Common myeloid progenitor, CD34-positive (primary cell): ENCODE results near the gene TICRR.

Experiments used
- CTCF ChIA-PET: fragments of 350-600 bp; sonication (Branson Sonifier 250); formaldehyde crosslinking; loops from one replicate; lab custom pipeline; 2021; ENCODE audit warnings: antibody characterized with exemption; lab: Charles Lee
- POLR2A ChIA-PET: fragments of 350-600 bp; sonication (Branson Sonifier 250); formaldehyde crosslinking; loops from one replicate; lab custom pipeline; 2021; ENCODE audit warnings: antibody characterized with exemption; lab: Charles Lee
- DNase-seq, 3 donors: peaks; one replicate each; pipeline versions ENCODE4 v3.0.0 to v3.0.0-alpha.2; 2013
- H3K27ac ChIP-seq, 2 experiments: 1 replicate in 1 of 2; 2 replicates in 1 of 2; pipeline ENCODE4 v1.7.0; 2013; ENCODE audit warnings: inconsistent platforms in 2 of 2, low read length in 2 of 2, mild to moderate bottlenecking in 2 of 2, low read depth in 1 of 2, moderate library complexity in 1 of 2; ENCODE audit not compliant: severe bottlenecking in 2 of 2, insufficient read depth in 1 of 2, poor library complexity in 1 of 2
- H3K27me3 ChIP-seq, 5 experiments: replicated peaks in 2 of 5; 1 replicate in 3 of 5; 2 replicates in 2 of 5; pipeline versions ENCODE4 v1.6.1 to v1.7.0; 2013; ENCODE audit warnings: low read length in 4 of 5, mild to moderate bottlenecking in 2 of 5, moderate library complexity in 2 of 5, inconsistent platforms in 1 of 5; ENCODE audit not compliant: insufficient read depth in 5 of 5, control insufficient read depth in 4 of 5
- H3K36me3 ChIP-seq, 4 experiments: 1 replicate in 2 of 4; 2 replicates in 2 of 4; pipeline versions ENCODE4 v1.6.1 to v1.7.0; 2013; ENCODE audit warnings: low read length in 3 of 4, control low read depth in 1 of 4, mild to moderate bottlenecking in 1 of 4; ENCODE audit not compliant: control insufficient read depth in 4 of 4, insufficient read depth in 4 of 4
- H3K4me1 ChIP-seq, 4 experiments: 1 replicate in 3 of 4; 2 replicates in 1 of 4; pipeline versions ENCODE4 v1.6.1 to v1.7.1; 2013; ENCODE audit warnings: low read length in 3 of 4, mild to moderate bottlenecking in 3 of 4, control low read depth in 1 of 4, inconsistent platforms in 1 of 4, moderate library complexity in 1 of 4; ENCODE audit not compliant: control insufficient read depth in 4 of 4, insufficient read depth in 4 of 4; ENCODE audit errors: control extremely low read depth in 1 of 4
- H3K4me3 ChIP-seq, 7 experiments: 1 replicate in 4 of 7; 2 replicates in 3 of 7; pipeline versions ENCODE4 v1.5.1 to v1.7.0; 2013; ENCODE audit warnings: mild to moderate bottlenecking in 7 of 7, low read length in 6 of 7, moderate library complexity in 6 of 7, inconsistent platforms in 2 of 7, low read depth in 2 of 7, control low read depth in 1 of 7; ENCODE audit not compliant: insufficient read depth in 4 of 7, control insufficient read depth in 1 of 7; ENCODE audit errors: extremely low read depth in 1 of 7
- H3K9me3 ChIP-seq, 5 experiments: 1 replicate in 4 of 5; 2 replicates in 1 of 5; pipeline versions ENCODE4 v1.6.1 to v1.7.1; 2013; ENCODE audit warnings: low read length in 4 of 5, mild to moderate bottlenecking in 2 of 5, inconsistent platforms in 1 of 5, low read depth in 1 of 5, moderate library complexity in 1 of 5; ENCODE audit not compliant: control insufficient read depth in 4 of 5, insufficient read depth in 2 of 5; ENCODE audit errors: control extremely low read depth in 1 of 5
- WGBS: methylation state at CpG from one replicate; pipeline ENCODE4 v1.1.5; 2013; ENCODE audit not compliant: insufficient coverage; 5-methylcytosine and 5-hydroxymethylcytosine counted together

TICRR gene

DNA sequence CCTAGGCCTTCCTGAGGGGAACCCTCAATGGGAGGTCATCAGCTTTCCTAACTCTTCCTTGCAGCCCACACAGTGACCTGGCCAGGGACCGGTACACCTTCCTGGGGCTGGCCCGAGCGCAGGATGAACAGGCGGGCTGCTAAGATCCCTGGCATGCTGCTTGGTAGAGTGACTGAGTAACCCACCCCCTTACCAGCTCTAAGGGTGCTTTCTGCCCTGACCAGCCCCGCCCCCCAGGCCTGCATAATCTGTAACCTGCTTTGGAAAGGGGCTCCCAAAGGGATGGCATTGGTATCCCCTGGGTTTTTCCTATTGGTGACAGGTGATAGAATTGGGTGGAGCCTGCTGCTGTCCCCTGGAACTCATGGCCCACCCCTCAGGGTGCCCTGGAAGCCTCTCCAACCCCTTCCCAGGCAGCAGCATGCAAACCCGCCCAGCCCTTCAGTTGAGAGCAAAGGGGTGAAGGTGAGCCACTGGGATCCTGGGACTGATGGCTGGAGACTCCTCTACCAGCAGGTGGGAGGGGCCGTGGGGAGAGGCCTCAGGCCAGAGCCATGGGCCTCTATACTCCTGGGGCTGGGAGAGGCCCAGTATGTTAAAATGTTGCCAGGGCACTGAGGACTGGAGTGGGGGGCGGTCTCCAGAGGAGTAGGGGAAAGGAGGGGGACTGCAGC is 91.1 kb downstream of the TICRR start:
- ChIA-PET POLR2A (interaction anchor here (1.2 kb wide), 1 partner anchor 12 kb away, joined by 3 read pairs; no protein-coding TSS in a partner anchor), CTCF (interaction anchor here (0.6 to 1.5 kb wide), 2 partner anchors 20 to 521 kb away, joined by 3 read pairs; no protein-coding TSS in a partner anchor)
- Histone ChIP-seq H3K4me1 (peaks cover 0 to 23% (median 20%) of the 10 kb centered on the region in 4 experiments), H3K4me3 (peak overlapping the region in 5 of 7 experiments; percentile 42 to 74 (median 67)), H3K9me3 (no peaks in the 10 kb centered on the region), H3K27ac (no peak overlapping the region), H3K27me3 (peaks cover 0 to 7% (median 0%) of the 10 kb centered on the region in 5 experiments), H3K36me3 (no peaks in the 10 kb centered on the region)
- DNase-seq = no peak
- WGBS = 90% methylated on average over 6 of the region's 8 CpGs

GRCh38 chr15:89666858-89667705 is 91.8 kb downstream of the TICRR start:
- no peak for DNase-seq
- Histone ChIP-seq H3K4me1 (peaks cover 0 to 23% (median 20%) of the 10 kb centered on the region in 4 experiments), H3K4me3 (no peak overlapping the region)

DNA sequence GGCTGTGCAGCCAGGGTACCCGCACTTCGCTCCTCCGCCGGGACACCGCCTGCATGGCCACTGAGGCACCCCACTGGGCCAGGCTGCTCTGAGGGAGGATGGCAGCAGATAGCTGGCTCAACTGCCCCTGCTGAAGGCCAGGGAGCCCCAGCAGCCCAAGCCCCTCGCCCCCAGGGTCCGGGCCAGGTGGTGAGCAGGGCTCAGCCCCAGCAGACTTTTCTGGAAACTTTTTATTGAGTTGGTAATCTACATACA is 92.4 kb downstream of the TICRR start:
- no peaks in the 10 kb centered on the region for H3K36me3 ChIP-seq
- H3K4me1 ChIP-seq = peaks cover 0 to 19% (median 17%) of the 10 kb centered on the region in 4 experiments
- CTCF ChIA-PET = interaction anchor here (1.6 kb wide), 1 partner anchor 22 kb away, joined by 3 read pairs; no protein-coding TSS in a partner anchor
- no peaks in the 10 kb centered on the region for H3K9me3 ChIP-seq
- no peak for DNase-seq
- WGBS = no CpG with 5 or more reads among the region's 7 CpGs
- POLR2A ChIA-PET = no interaction called here
- no peak overlapping the region for H3K27ac ChIP-seq
- H3K27me3 ChIP-seq = peaks cover 0 to 7% (median 0%) of the 10 kb centered on the region in 5 experiments
- H3K4me3 ChIP-seq = no peak overlapping the region

More at GRCh38 chr15:89666858-89667705, 91.8 kb downstream of the TICRR start:
- Histone ChIP-seq H3K27me3 (peaks cover 0 to 7% (median 0%) of the 10 kb centered on the region in 5 experiments), H3K9me3 (no peaks in the 10 kb centered on the region), H3K27ac (no peak overlapping the region), H3K36me3 (no peaks in the 10 kb centered on the region)
- 97% methylated on average over 10 of the region's 13 CpGs for WGBS
- ChIA-PET CTCF (interaction anchor here (1.6 kb wide), 1 partner anchor 21 kb away, joined by 3 read pairs; no protein-coding TSS in a partner anchor), POLR2A (no interaction called here)

DNA sequence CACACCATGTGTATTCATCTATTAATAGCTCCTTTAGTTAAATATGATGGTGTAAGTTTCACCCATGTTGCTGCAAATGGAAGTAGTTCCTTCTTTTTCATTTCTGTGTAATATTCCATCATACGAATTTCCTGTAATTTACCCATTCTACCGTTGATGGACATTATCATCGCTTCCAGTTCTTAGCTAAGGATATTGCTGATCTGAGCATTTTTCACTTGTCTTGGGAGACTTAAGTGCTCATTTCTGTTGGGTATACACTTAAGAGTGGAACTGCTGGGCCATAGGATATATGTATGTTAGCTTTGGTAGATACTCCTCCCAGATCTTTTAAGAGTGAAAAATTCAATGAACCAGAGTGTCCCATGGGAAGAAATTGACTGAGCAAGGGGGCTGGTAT is 92.9 kb downstream of the TICRR start:
- no peaks in the 10 kb centered on the region for H3K9me3 ChIP-seq
- DNase-seq = no peak
- CTCF ChIA-PET = interaction anchor here (1.1 to 1.6 kb wide), 2 partner anchors 21 to 22 kb away, joined by 3 read pairs; no protein-coding TSS in a partner anchor
- H3K4me3 ChIP-seq = no peak overlapping the region
- peaks cover 0 to 7% (median 0%) of the 10 kb centered on the region in 5 experiments for H3K27me3 ChIP-seq
- H3K27ac ChIP-seq = no peak overlapping the region
- no peaks in the 10 kb centered on the region for H3K36me3 ChIP-seq
- POLR2A ChIA-PET = no interaction called here
- peaks cover 0 to 14% (median 12%) of the 10 kb centered on the region in 4 experiments for H3K4me1 ChIP-seq
- WGBS = 100% methylated on average over 3 of the region's 3 CpGs

DNA sequence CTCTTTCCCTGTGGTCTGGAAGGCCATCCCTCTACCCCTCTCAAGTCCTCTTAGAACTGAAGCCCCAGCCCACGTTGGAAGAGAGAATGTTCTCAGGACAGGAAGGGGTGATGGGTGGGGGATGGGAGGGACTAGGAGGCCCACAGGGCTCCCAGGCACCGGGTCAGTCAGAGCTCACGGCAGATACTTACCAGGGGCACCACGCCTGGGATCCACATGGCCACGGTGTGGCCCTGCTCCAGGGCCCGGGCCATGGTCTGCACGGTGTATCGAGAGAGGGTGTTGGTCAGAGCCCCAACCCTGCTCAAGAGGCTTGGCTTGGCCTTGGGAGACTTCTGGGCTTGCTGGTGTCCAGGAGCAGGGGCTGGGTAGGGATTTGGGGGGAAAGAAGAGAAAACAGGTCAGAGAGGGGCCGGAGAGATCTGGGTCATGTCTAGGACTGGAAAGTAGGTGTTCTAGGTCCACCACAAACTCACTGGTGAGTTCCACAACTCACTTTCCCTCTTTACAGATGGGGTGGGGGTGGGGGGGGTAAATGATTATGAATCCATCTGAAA is 94.1 kb downstream of the TICRR start:
- H3K9me3 ChIP-seq = no peaks in the 10 kb centered on the region
- CTCF ChIA-PET = no interaction called here
- DNase-seq = no peak
- 90% methylated on average over 4 of the region's 9 CpGs for whole genome bisulfite sequencing
- H3K27me3 ChIP-seq = peaks cover 0 to 6% (median 0%) of the 10 kb centered on the region in 5 experiments
- H3K4me3 ChIP-seq = no peak overlapping the region
- no peaks in the 10 kb centered on the region for H3K36me3 ChIP-seq
- no peak overlapping the region for H3K27ac ChIP-seq
- peaks cover 0 to 13% (median 10%) of the 10 kb centered on the region in 4 experiments for H3K4me1 ChIP-seq
- POLR2A ChIA-PET = no interaction called here

DNA sequence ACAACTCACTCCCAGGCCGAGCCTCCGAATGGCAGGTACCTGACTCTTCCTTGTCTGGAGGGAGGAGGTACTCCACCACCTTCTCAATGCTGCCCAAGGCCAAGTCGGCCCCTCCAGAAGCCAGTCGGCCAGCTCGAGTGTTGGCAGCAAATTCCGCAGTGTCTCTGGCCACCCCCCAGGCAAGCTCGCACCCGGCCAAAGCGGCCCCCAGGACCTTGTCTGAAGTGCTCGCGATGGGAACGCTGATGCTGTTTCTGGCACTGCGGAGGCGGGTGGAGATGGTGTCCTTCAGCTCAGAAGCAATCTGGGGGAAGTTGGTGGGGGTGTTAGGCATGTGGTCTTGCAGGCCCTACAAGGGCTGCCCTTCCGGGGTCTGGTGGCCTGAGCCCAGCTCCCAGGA is 94.7 kb downstream of the TICRR start:
- Histone ChIP-seq H3K36me3 (no peaks in the 10 kb centered on the region), H3K9me3 (no peaks in the 10 kb centered on the region), H3K4me3 (no peak overlapping the region), H3K4me1 (peaks cover 0 to 12% (median 10%) of the 10 kb centered on the region in 4 experiments), H3K27ac (no peak overlapping the region), H3K27me3 (peaks cover 0 to 5% (median 0%) of the 10 kb centered on the region in 5 experiments)
- no peak for DNase-seq
- CTCF ChIA-PET = interaction anchor here (1.4 to 6.8 kb wide), 2 partner anchors 10 to 23 kb away, joined by 3 to 46 read pairs; no protein-coding TSS in a partner anchor
- POLR2A ChIA-PET = no interaction called here
- WGBS = 99% methylated on average over 10 of the region's 15 CpGs
